GM18867 (cell line): ENCODE data around the gene GNG8.

Experiments used
- ATAC-seq: cut with Tn5 transposase; IDR thresholded peaks from one replicate; pipeline ENCODE4 v1.9.1; 2021; ENCODE audit warnings: mild to moderate bottlenecking, moderate library complexity; ENCODE audit not compliant: unreplicated experiment

The GNG8 gene

DNA sequence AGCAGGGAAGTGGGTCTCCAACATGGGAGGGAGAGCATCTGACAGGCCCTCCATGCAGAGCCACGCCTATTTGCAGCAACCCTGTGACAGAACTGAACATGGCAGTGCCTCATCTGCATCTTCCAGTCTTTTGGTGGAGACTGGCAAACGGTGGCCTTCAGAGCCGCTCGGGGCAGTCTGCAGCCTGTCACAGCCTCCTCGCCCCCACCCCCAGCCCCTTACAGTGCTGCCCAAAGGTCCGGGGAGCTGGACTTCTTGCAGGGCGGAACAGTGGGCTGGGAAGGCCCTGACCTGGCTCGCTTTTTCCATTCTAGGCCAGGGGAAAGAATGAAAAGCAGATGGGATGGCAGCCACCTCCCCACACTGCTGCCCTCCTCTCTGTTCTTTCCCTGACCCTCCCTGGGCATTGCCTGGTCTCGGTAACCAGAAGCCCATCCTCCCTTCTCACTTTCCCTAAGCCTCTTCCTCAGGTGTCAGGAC lies 32.2 kb downstream of the GNG8 start:
- ATAC-seq: no peak

DNA sequence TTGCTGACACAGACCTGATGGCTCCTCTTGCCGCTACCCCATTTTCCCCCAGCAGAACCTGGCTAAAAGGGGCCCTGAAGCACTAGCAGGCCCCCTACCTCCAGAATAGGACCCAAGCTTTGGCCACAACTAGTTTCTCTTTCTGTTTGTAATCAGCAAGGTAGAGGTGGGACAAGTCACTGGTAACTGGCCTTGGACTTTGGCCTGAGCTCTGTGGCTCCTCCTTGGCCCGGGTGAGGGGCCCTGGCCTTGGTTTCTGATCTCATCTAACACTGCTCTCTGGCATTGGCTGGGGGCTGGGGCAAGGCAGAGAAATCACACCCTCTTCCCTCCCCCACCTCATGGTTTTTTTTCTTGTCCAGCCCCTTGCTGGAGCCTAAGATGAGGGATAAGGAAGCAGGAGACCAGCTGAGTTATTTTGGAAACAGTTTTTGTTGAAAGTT lies 32.8 kb downstream of the GNG8 start:
- no peak for ATAC-seq

DNA sequence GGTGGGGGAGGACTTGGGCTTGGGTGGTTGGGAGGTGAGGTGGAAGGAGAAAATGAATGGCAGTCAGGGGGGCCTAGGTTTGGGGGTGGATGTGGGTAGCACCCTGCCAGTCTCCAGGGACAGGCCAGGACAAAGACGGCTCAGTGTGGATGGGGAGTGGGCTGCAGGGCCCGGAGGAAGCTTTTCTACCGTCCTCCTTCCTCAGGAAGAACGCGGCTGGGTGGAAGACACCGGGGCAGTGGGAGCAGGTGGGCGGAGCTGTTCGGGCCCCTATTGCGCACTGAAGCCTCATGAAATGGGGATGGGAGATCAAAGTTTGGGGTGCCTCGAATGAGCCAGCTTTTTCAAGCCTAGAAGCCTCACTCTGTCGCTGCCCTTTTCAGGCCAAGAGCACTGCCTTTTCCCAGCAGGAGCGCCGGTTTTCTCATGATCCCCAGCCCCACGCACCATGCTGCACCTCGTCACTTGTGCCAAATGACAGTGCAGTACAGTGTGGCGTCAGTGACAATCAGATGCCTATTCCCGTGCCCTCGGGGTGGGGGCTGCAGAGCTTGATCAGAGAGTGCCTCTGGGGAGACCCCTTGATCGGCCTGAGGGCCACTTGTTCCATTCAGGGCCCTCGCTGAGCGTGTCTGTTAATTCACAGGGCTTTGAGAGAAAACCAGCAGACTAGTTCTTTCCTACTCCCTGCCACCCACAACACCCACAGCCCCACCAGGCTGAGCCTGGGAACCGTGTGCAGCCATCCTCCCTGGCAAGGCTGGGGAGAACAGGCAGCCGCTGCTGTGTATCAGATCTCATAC lies 33.4 kb downstream of the GNG8 start:
- no peak for ATAC-seq

DNA sequence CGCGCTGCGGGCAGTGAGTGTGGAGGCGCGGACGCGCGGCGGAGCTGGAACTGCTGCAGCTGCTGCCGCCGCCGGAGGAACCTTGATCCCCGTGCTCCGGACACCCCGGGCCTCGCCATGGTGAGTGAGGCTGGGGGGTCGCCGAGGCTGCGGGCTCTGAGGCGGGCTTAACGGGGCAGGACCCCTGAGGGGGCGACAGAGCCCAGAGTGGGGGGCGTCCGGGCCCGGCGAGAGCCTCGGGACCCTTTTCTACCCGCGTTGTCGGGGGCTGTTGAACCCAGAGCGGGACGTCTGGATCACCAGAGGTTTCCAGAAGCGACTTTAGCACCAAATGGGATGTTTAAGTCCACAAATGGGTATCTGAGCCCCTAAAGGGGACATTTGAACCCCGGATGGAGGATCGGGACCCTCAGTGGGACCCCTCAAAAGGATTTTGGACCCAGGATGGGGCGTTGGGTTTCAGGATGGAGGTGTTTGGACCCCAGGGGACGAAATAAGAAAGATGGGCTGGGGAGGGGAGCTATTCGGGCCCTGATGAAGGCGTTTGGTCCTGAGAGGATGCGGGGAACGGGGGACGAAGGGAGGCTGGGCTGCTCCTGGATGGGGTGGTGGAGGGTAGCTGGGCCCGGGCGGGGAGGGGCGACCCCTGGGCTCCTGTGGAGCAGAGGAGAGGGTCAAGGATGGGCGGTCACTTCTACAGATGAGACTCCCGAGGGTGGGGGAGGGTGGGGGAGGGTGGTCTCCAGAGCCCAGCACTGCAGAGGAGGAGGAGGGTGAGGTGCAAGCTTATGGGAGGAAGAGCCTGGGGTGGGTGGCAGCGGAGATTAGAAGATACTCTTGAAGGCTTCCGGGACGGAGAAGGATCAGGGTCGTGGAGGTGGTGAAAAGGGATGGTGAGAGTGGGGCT lies 34.4 kb downstream of the GNG8 start, which contains the start of gene CALM3:
Gene CALM3, plus strand, starts transcription at position 13 of the 907 bp plus-strand sequence. Its CDS starts 105 bp downstream, at position 118.
- ATAC-seq: no peak

DNA sequence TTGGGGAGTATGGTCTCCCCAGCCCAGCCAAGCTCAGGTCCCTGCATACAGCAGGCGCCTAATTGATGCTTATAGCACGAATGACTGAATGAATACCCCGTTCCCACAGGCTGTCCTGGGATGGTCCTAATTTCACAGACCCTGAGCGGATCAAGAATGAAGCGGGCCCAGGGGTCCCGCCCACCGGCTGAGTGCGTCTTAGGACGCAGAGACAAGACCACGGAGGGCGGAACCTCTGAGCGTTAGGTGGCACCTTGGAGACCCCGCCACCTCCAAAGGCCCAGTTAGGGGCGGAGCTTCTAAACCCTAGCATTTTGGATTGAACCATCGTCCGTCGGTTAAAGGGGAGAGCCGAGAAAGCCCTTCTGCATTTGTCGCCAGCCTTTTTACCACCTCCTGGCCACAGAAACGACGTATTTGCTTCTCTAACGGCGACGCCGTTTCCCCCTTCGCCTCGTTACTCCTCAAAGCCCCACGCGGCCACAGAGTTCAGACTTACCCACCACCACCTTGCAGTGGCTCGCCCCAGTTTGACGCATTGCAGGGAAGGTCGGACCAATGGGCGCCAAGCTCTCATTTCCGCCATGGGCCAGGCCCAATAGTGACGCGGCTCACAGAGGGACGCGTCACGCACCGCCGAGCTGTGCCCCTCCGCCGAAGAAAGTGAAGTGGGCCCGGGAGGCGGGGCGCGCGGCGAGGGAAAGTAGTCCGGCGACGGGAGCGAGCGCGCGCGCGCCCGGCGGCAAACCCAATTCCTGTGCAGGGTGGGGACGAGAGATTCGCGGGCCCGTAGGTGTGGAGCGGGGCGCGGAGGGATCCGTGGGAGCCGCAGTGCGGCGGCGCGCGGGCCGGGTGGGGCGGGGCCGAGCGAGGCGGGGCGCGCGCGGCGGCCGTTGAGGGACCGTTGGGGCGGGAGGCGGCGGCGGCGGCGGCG lies 35.4 kb downstream of the GNG8 start:
- peak; percentile 77 for ATAC-seq

DNA sequence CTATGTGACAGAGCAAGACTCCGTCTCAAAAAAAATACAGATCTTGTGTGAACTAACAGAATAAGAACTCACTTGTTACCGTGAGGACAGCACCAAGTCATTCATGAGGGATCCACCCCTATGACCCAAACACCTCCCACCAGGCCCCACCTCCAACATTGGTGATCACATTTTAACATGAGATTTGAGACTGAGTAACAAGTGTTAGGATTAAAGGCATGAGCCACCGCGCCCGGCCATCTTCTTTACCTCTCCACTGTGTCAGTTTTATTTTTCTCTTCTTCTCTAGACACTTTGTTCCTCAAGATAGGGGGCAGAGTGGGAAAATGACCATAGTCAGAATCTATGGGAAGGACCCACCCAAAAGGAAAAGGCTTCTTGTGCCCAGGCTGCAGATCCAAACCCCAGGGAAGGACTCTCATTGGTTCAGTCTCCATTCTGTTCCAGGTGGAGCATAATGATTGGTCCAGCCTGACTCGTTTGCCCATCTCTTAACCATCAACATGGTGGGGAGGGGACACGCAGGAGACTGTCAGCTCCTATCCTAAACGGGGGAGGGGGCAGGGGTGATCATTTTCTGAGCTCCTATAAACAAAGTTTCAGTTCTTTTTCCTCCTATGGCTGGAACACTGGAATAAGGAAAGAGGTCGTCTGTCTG lies 36.2 kb downstream of the GNG8 start:
- no peak for ATAC-seq

DNA sequence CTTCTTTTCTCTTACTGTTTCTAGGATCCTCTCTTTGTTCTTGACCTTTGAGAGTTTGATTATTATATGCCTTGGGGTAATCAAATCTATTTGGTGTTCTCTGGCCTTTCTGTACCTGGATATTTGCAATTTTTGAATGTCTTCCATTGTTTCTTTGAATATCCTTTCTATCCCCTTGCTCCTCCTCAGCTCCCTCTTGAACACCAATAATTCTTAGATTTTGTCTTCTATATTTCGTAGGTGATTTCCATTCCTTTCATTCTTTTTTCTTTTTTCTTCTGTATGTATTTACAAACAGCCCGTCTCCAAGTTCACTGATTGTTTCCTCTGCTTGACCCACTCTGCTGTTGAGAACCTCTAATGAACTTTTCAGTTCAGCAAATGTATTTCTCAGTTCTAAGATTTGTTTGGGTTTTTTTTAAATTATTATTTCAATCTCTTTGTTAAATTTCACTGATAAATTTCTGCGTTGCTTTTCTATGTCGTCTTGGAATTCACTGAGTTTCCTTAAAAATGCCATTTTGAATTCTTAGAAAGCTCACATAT lies 37.6 kb downstream of the GNG8 start:
- ATAC-seq: no peak

DNA sequence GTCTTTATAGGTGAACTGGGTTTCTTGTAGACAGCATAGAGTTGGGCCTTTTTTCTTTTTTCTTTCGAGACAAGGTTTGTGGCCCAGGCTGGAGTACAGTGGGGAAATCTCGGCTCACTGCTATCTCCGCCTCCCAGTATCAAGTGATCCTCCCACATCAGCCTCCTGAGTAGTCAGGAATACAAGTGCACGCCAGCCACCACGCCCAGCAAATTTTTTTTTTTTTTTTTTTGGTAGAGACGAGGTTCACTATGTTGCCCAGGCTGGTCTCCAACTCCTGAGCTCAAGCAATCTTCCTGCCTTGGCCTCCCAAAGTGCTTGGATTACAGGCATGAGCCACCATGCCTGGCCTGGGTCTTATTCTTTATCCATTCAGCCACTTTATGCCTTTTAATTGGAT lies 40.0 kb downstream of the GNG8 start:
- ATAC-seq: no peak

DNA sequence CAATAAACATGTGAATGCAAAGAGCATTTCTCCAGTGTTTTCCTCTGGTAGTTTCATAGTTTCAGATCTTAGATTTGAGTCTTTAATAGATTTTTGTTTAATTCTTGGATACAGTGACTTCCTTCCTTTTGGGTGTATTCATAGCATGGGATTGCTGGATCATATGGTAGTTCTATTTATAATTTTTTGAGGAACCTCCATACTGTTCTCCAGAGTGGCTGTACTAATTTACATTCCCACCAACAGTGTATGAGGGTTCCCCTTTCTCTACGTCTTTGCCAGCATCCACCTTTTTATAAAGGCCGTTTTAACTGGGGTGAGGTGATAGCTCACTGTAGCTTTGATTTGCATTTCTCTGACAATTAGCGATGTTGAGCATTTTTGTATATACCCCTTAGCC lies 44.1 kb downstream of the GNG8 start:
- ATAC-seq: no peak

DNA sequence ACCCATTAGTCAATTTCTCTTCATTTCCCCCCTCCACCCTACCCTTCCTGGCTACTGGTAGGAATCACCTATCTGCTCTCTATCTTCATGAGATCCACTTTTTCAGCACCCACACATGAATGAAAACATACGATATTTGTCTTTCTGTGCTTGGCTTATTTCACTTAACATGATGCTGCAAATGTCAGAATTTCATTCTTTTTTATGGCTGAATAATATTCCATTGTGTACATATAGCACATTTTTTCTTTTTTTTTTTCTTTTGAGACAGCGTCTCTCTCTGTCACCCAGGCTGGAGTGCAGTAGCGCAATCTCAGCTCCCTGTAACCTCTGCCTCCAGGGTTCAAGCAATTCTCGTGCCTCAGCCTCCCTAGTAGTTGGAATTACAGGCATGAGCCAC lies 44.7 kb downstream of the GNG8 start:
- no peak for ATAC-seq

DNA sequence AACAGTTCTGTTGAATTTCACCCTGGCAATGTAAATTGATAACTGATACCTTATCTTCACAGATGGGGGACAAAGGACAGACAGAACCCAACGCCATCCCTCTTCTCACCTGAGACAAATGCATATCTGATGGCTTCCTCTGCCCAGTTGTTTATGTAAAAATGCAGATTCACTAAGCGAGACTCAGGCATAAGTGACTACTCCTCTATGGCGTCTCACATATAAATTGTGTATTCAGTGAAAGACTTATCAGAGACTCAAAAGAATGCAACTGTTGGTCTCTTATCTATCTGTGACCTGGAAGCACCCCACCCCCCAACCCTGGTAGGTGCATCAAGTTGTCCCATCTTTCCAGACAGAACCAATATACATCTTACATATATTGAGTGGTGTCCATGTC lies 48.1 kb downstream of the GNG8 start:
- ATAC-seq: no peak

DNA sequence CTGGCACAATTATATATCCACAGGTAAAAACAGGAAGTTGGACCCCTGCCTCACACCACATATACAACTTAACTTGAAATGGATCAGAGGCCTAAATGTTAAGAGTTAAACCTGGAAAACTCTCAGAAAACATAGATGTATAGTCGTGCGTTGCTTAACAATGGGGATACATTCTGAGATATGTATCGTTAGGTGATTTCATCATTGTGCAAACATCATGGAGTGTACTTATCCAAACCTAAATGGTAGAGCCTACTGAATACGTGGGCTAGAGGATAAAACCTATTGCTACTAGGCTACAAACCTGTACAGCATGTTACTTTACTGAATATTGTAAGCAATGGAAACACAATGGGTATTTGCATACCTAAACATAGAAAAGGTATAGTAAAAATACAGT lies 49.7 kb downstream of the GNG8 start:
- ATAC-seq: no peak

DNA sequence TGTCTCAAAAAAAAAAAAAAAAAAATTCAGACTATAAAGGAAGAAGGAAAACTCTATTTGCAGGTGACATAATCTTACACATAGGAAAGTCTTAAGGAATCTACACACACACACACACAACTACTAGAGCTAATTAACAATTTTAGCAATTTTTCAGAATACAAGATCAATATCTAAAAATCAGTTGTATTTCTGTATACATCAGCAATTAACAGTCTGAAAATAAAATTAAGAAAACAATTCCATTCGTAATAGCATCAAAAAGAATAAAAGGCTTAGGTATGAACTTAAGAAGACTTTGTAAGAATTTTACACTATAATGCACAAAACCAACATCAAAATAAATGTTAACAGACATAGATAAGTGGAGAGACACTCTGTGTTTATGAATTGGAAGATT lies 50.5 kb downstream of the GNG8 start:
- no peak for ATAC-seq
